Measurements from ENCODE around the gene TBC1D17. TPM values are rescaled to one million over a fixed set of nuclear protein-coding genes. Genes with fewer than 3 reads are reported as not detected.

Gene TBC1D17
- total RNA-seq, 1 donor from 2014 or later = 8.3 TPM

GRCh38 chr19:49890349-49891311 lies 13.1 kb downstream of the TBC1D17 start:
- DNase-seq (ENCODE audit: low read depth in 2 of 2) = no peak

- DNase-seq (ENCODE audit: low read depth in 2 of 2) = no peak
Measured at GRCh38 chr19:49891393-49891792, 13.9 kb downstream of the TBC1D17 start.

- no peak for DNase-seq (ENCODE audit: low read depth in 2 of 2)
Measured at GRCh38 chr19:49892716-49893115, 15.2 kb downstream of the TBC1D17 start.

- DNase-seq (ENCODE audit: low read depth in 2 of 2) = no peak
Measured at GRCh38 chr19:49894011-49894664, 16.6 kb downstream of the TBC1D17 start.

- no peak for DNase-seq (ENCODE audit: low read depth in 2 of 2)
Measured at GRCh38 chr19:49894879-49895565, 17.5 kb downstream of the TBC1D17 start.

GRCh38 chr19:49895566-49896297 lies 18.2 kb downstream of the TBC1D17 start:
- no peak for DNase-seq (ENCODE audit: low read depth in 2 of 2)

GRCh38 chr19:49896863-49897621 lies 19.5 kb downstream of the TBC1D17 start, which contains the start of gene IL4I1:
Gene IL4I1, minus strand, starts transcription at chr19:49896887. Its CDS starts 727 bp downstream, at chr19:49896160.
- DNase-seq (ENCODE audit: low read depth in 2 of 2) = peak; percentile 41 to 86

- no peak for DNase-seq (ENCODE audit: low read depth in 2 of 2)
Measured at GRCh38 chr19:49904136-49904535, 26.6 kb downstream of the TBC1D17 start.

- DNase-seq (ENCODE audit: low read depth in 2 of 2) = no peak
Measured at GRCh38 chr19:49906879-49907564, 29.5 kb downstream of the TBC1D17 start.

GRCh38 chr19:49907745-49908446 lies 30.4 kb downstream of the TBC1D17 start:
- DNase-seq (ENCODE audit: low read depth in 2 of 2) = no peak

- DNase-seq (ENCODE audit: low read depth in 2 of 2) = no peak
Measured at GRCh38 chr19:49908480-49909420, 31.2 kb downstream of the TBC1D17 start.

GRCh38 chr19:49910179-49910578 lies 32.7 kb downstream of the TBC1D17 start:
- DNase-seq (ENCODE audit: low read depth in 2 of 2) = no peak

GRCh38 chr19:49911381-49912145 lies 34.1 kb downstream of the TBC1D17 start:
- DNase-seq (ENCODE audit: low read depth in 2 of 2) = peak in 1 of 2 donors; percentile 30

GRCh38 chr19:49912965-49913685 lies 35.6 kb downstream of the TBC1D17 start:
- no peak for DNase-seq (ENCODE audit: low read depth in 2 of 2)

- no peak for DNase-seq (ENCODE audit: low read depth in 2 of 2)
Measured at GRCh38 chr19:49913720-49914119, 36.2 kb downstream of the TBC1D17 start.

GRCh38 chr19:49915271-49915670 lies 37.8 kb downstream of the TBC1D17 start:
- DNase-seq (ENCODE audit: low read depth in 2 of 2) = no peak

Data from lung microvascular endothelial cell (primary cell).